ENCODE results near the gene KRTAP5-10.
"Not testable (repeated sequence)": the region's sequence is repeated elsewhere in the genome, so short reads cannot be mapped to it uniquely, and the experiment has no call there.

Gene KRTAP5-10

GRCh38 chr11:71613931-71614330 lies 48.6 kb downstream of the KRTAP5-10 start:
- not testable (repeated sequence) for DNase-seq

DNA sequence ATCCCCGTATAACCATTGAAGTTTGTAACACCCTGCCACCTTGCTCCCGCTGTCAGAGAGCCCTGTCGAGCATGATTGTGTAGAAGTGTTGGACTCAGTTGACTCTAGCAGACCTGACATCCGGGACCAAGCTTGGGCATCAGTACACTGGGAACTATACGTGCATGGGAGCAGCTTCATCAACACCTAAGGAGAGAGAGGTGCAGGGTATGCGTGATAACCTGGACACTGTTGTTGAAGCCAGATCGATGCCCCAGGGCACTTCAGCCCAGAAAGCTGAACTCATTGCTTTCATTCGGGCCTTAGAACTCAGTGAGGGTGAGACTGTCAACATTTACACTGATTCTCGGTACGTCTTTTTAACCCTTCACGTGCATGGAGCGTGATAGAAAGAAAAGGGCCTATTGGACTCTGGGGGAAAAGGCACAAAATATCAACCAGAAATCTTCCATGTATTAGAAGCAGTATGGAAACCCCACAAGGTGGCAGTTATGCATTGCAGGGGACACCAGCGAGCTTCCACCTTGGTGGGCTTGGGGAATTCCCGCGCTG lies 49.1 kb downstream of the KRTAP5-10 start:
- not testable (repeated sequence) for DNase-seq

- not testable (repeated sequence) for DNase-seq
These were observed 49.6 kb downstream of the KRTAP5-10 start for GRCh38 chr11:71615003-71615402.

All from KG1 (cell line).